ENCODE results near the gene PNLDC1. TPM values are rescaled to one million over a fixed set of nuclear protein-coding genes. Genes with fewer than 3 reads are reported as not detected.

PNLDC1 gene
- polyA plus RNA-seq, 1 donor from 2014 or later: not detected

DNA sequence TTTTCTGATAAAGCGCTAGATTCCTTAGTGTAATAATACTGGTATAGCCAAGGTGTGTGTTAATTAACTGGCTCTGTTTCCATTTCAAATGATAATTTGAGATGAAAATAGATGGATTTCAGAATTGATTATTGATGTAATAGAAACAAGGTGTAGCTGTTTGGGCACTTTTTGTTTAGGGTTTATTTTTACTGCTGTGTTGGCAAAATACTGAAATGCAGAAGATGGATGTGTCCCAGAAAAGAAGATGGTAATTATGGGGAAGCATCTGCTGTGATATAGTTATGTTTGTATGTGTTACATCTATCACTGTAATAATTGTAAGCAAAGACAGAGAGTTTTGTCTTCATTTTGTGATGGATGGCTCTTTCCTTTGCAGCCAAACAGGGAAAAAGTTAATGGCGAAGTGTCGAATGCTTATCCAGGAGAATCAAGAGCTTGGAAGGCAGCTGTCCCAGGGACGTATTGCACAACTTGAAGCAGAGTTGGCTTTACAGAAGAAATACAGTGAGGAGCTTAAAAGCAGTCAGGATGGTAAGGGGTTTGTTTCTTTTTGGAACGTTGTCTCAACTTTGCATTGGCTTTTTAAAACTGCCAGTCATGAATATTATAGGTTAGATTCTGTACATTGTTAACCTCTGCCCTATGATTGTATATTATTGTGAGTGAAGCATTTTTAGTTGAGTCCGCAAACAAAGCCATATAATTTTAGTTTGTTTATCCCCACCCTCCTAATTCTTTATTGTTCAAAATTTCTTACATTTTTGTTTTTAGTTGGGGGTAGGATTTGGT lies 46.8 kb upstream of the PNLDC1 start:
- Histone ChIP-seq H4K20me1 (ENCODE audit: insufficient read depth) (peaks cover 8% of the 10 kb centered on the region), H3K27ac (ENCODE audit: low read length) (no peak overlapping the region), H3K9me2 (ENCODE audit: insufficient read depth, low read length) (no peaks in the 10 kb centered on the region), H3K36me3 (ENCODE audit: insufficient read depth, low read length) (peaks cover 10% of the 10 kb centered on the region), H3K9me3 (ENCODE audit: low read length) (no peaks in the 10 kb centered on the region), H3K9ac (ENCODE audit: low read length) (no peak overlapping the region), H3K27me3 (ENCODE audit: insufficient read depth, low read depth, low read length) (no peaks in the 10 kb centered on the region), H3K4me3 (ENCODE audit: low read length) (no peak overlapping the region), H3K4me2 (ENCODE audit: low read length) (no peak overlapping the region), H3K79me2 (replicated peaks; ENCODE audit: insufficient read depth, low read length) (peaks cover 8% of the 10 kb centered on the region), H3F3A (ENCODE audit: insufficient read depth, low read length, poor library complexity, severe bottlenecking) (no peaks in the 10 kb centered on the region), H2AFZ (ENCODE audit: low read depth, low read length) (no peak overlapping the region)
- TF ChIP-seq SMC3 (conservative IDR thresholded peaks at IDR 0.05; ENCODE audit: poor library complexity): no peak
- TF ChIP-seq, protein P1, sequence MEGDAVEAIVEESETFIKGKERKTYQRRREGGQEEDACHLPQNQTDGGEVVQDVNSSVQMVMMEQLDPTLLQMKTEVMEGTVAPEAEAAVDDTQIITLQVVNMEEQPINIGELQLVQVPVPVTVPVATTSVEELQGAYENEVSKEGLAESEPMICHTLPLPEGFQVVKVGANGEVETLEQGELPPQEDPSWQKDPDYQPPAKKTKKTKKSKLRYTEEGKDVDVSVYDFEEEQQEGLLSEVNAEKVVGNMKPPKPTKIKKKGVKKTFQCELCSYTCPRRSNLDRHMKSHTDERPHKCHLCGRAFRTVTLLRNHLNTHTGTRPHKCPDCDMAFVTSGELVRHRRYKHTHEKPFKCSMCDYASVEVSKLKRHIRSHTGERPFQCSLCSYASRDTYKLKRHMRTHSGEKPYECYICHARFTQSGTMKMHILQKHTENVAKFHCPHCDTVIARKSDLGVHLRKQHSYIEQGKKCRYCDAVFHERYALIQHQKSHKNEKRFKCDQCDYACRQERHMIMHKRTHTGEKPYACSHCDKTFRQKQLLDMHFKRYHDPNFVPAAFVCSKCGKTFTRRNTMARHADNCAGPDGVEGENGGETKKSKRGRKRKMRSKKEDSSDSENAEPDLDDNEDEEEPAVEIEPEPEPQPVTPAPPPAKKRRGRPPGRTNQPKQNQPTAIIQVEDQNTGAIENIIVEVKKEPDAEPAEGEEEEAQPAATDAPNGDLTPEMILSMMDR (IDR thresholded peaks at IDR 0.05; ENCODE audit: poor library complexity, severe bottlenecking): no peak
- no peak for TF ChIP-seq EP300 (conservative IDR thresholded peaks at IDR 0.05; ENCODE audit: poor library complexity, severe bottlenecking)
- TF ChIP-seq EZH2 (IDR thresholded peaks at IDR 0.05; ENCODE audit: borderline replicate concordance, insufficient read depth, low read length, poor library complexity, severe bottlenecking): no peak
- no peak for TF ChIP-seq MXI1 (conservative IDR thresholded peaks at IDR 0.05; ENCODE audit: poor library complexity, severe bottlenecking)
- TF ChIP-seq RAD21 (conservative IDR thresholded peaks at IDR 0.05): no peak
- TF ChIP-seq TAF1 (IDR thresholded peaks at IDR 0.05; ENCODE audit: low read depth): no peak
- TF ChIP-seq, protein P2, sequence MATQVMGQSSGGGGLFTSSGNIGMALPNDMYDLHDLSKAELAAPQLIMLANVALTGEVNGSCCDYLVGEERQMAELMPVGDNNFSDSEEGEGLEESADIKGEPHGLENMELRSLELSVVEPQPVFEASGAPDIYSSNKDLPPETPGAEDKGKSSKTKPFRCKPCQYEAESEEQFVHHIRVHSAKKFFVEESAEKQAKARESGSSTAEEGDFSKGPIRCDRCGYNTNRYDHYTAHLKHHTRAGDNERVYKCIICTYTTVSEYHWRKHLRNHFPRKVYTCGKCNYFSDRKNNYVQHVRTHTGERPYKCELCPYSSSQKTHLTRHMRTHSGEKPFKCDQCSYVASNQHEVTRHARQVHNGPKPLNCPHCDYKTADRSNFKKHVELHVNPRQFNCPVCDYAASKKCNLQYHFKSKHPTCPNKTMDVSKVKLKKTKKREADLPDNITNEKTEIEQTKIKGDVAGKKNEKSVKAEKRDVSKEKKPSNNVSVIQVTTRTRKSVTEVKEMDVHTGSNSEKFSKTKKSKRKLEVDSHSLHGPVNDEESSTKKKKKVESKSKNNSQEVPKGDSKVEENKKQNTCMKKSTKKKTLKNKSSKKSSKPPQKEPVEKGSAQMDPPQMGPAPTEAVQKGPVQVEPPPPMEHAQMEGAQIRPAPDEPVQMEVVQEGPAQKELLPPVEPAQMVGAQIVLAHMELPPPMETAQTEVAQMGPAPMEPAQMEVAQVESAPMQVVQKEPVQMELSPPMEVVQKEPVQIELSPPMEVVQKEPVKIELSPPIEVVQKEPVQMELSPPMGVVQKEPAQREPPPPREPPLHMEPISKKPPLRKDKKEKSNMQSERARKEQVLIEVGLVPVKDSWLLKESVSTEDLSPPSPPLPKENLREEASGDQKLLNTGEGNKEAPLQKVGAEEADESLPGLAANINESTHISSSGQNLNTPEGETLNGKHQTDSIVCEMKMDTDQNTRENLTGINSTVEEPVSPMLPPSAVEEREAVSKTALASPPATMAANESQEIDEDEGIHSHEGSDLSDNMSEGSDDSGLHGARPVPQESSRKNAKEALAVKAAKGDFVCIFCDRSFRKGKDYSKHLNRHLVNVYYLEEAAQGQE (IDR thresholded peaks at IDR 0.05; ENCODE audit: borderline replicate concordance): no peak
- TF ChIP-seq POLR2AphosphoS5 (IDR thresholded peaks at IDR 0.05): no peak

DNA sequence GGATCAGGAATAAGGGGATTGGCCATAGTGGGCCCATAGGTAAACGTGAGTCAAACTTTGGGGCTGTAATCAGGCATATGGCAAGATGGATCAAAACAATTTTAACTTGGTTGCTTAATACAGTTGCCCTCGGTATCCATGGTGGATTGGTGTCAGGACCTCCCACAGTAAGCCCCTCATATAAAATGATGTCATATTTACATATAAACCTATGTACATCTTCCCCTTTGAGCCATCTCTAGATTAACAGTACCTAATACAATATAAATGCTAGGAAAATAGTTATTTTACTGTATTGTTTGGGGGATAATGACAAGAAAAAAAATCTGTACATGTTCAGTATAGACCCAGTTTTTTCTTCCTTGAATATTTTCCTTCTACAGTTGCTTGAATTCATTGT lies 45.7 kb upstream of the PNLDC1 start:
- Histone ChIP-seq H3K9ac (ENCODE audit: low read length) (no peak overlapping the region), H3K4me3 (ENCODE audit: low read length) (no peak overlapping the region), H4K20me1 (ENCODE audit: insufficient read depth) (peaks cover 8% of the 10 kb centered on the region), H3K27ac (ENCODE audit: low read length) (no peak overlapping the region), H3K9me3 (ENCODE audit: low read length) (no peaks in the 10 kb centered on the region), H3K9me2 (ENCODE audit: insufficient read depth, low read length) (no peaks in the 10 kb centered on the region), H3K27me3 (ENCODE audit: insufficient read depth, low read depth, low read length) (no peaks in the 10 kb centered on the region), H3K79me2 (replicated peaks; ENCODE audit: insufficient read depth, low read length) (peaks cover 8% of the 10 kb centered on the region), H3F3A (ENCODE audit: insufficient read depth, low read length, poor library complexity, severe bottlenecking) (no peaks in the 10 kb centered on the region), H2AFZ (ENCODE audit: low read depth, low read length) (no peak overlapping the region), H3K4me2 (ENCODE audit: low read length) (no peak overlapping the region), H3K36me3 (ENCODE audit: insufficient read depth, low read length) (peaks cover 13% of the 10 kb centered on the region)
- no peak for TF ChIP-seq MXI1 (conservative IDR thresholded peaks at IDR 0.05; ENCODE audit: poor library complexity, severe bottlenecking)
- TF ChIP-seq RAD21 (conservative IDR thresholded peaks at IDR 0.05): no peak
- TF ChIP-seq POLR2AphosphoS5 (IDR thresholded peaks at IDR 0.05): no peak
- TF ChIP-seq EP300 (conservative IDR thresholded peaks at IDR 0.05; ENCODE audit: poor library complexity, severe bottlenecking): no peak
- no peak for TF ChIP-seq SMC3 (conservative IDR thresholded peaks at IDR 0.05; ENCODE audit: poor library complexity)
- TF ChIP-seq EZH2 (IDR thresholded peaks at IDR 0.05; ENCODE audit: borderline replicate concordance, insufficient read depth, low read length, poor library complexity, severe bottlenecking): no peak
- TF ChIP-seq, protein P1 (IDR thresholded peaks at IDR 0.05; ENCODE audit: poor library complexity, severe bottlenecking): no peak
- TF ChIP-seq, protein P2 (IDR thresholded peaks at IDR 0.05; ENCODE audit: borderline replicate concordance): no peak
- no peak for TF ChIP-seq TAF1 (IDR thresholded peaks at IDR 0.05; ENCODE audit: low read depth)

All from neural cell (in vitro differentiated cells).